Activated naive CD4-positive, alpha-beta T cell treated with anti-CD3 and anti-CD28 coated beads, Interleukin-2, amount 50 U/mL, for 24 hours (primary cell): ENCODE data around the gene MPIG6B.
"Not testable (repeated sequence)": the region's sequence is repeated elsewhere in the genome, so short reads cannot be mapped to it uniquely, and the experiment has no call there.

Source experiments
- H3K27ac Mint-ChIP-seq: one replicate; pipeline ENCODE4 v1.8.0; 2021; ENCODE audit warnings: mild to moderate bottlenecking, mixed read lengths
- H3K27me3 Mint-ChIP-seq: one replicate; pipeline ENCODE4 v1.8.0; 2021; ENCODE audit warnings: mixed read lengths
- H3K36me3 Mint-ChIP-seq: one replicate; pipeline ENCODE4 v1.8.0; 2021; ENCODE audit warnings: mixed read lengths
- H3K4me1 Mint-ChIP-seq: one replicate; pipeline ENCODE4 v1.8.0; 2021; ENCODE audit warnings: mixed read lengths
- H3K4me3 Mint-ChIP-seq: one replicate; pipeline ENCODE4 v1.8.0; 2021; ENCODE audit warnings: mild to moderate bottlenecking, mixed read lengths
- H3K9me3 Mint-ChIP-seq: one replicate; pipeline ENCODE4 v1.8.0; 2021; ENCODE audit warnings: mixed read lengths

The MPIG6B gene

GRCh38 chr6:31691564-31692108 lies 31.5 kb upstream of the MPIG6B start:
- no peaks in the 10 kb centered on the region for H3K9me3 Mint-ChIP-seq
- H3K4me1 Mint-ChIP-seq: no peaks in the 10 kb centered on the region
- H3K36me3 Mint-ChIP-seq: peaks cover 4% of the 10 kb centered on the region
- no peaks in the 10 kb centered on the region for H3K27me3 Mint-ChIP-seq
- no peak overlapping the region for H3K27ac Mint-ChIP-seq
- H3K4me3 Mint-ChIP-seq: no peak overlapping the region

GRCh38 chr6:31692353-31692752 lies 30.8 kb upstream of the MPIG6B start:
- H3K36me3 Mint-ChIP-seq: peaks cover 4% of the 10 kb centered on the region
- H3K4me3 Mint-ChIP-seq: no peak overlapping the region
- no peak overlapping the region for H3K27ac Mint-ChIP-seq
- peaks cover 3% of the 10 kb centered on the region for H3K4me1 Mint-ChIP-seq
- no peaks in the 10 kb centered on the region for H3K9me3 Mint-ChIP-seq
- no peaks in the 10 kb centered on the region for H3K27me3 Mint-ChIP-seq

GRCh38 chr6:31692886-31693285 lies 30.3 kb upstream of the MPIG6B start:
- Mint-ChIP-seq H3K9me3 (no peaks in the 10 kb centered on the region), H3K27ac (no peak overlapping the region), H3K4me3 (no peak overlapping the region), H3K27me3 (no peaks in the 10 kb centered on the region), H3K4me1 (peaks cover 8% of the 10 kb centered on the region), H3K36me3 (peaks cover 3% of the 10 kb centered on the region)

- H3K27ac Mint-ChIP-seq: no peak overlapping the region
- no peaks in the 10 kb centered on the region for H3K9me3 Mint-ChIP-seq
- H3K36me3 Mint-ChIP-seq: peaks cover 4% of the 10 kb centered on the region
- peaks cover 12% of the 10 kb centered on the region for H3K4me1 Mint-ChIP-seq
- no peak overlapping the region for H3K4me3 Mint-ChIP-seq
- no peaks in the 10 kb centered on the region for H3K27me3 Mint-ChIP-seq
Observed at GRCh38 chr6:31693535-31693934, 29.6 kb upstream of the MPIG6B start.

GRCh38 chr6:31697555-31697954 lies 25.6 kb upstream of the MPIG6B start:
- H3K4me1 Mint-ChIP-seq: peaks cover 32% of the 10 kb centered on the region
- H3K27ac Mint-ChIP-seq: peak overlapping the region; percentile 13
- no peaks in the 10 kb centered on the region for H3K27me3 Mint-ChIP-seq
- H3K36me3 Mint-ChIP-seq: peaks cover 2% of the 10 kb centered on the region
- no peak overlapping the region for H3K4me3 Mint-ChIP-seq
- no peaks in the 10 kb centered on the region for H3K9me3 Mint-ChIP-seq

GRCh38 chr6:31700740-31701401 lies 22.3 kb upstream of the MPIG6B start:
- Mint-ChIP-seq H3K9me3 (no peaks in the 10 kb centered on the region), H3K27ac (peak overlapping the region; percentile 12), H3K4me3 (peak overlapping the region; percentile 31), H3K4me1 (peaks cover 36% of the 10 kb centered on the region), H3K36me3 (peaks cover 1% of the 10 kb centered on the region), H3K27me3 (no peaks in the 10 kb centered on the region)

- Mint-ChIP-seq H3K4me3 (peak overlapping the region; percentile 99), H3K36me3 (peaks cover 1% of the 10 kb centered on the region), H3K27me3 (no peaks in the 10 kb centered on the region), H3K27ac (peak overlapping the region; percentile 99), H3K9me3 (no peaks in the 10 kb centered on the region), H3K4me1 (peaks cover 36% of the 10 kb centered on the region)
Observed at GRCh38 chr6:31701666-31702404, 21.3 kb upstream of the MPIG6B start.

- no peaks in the 10 kb centered on the region for H3K27me3 Mint-ChIP-seq
- peak overlapping the region; percentile 99 for H3K27ac Mint-ChIP-seq
- peaks cover 1% of the 10 kb centered on the region for H3K36me3 Mint-ChIP-seq
- peak overlapping the region; percentile 99 for H3K4me3 Mint-ChIP-seq
- H3K4me1 Mint-ChIP-seq: peaks cover 33% of the 10 kb centered on the region
- H3K9me3 Mint-ChIP-seq: no peaks in the 10 kb centered on the region
Observed at GRCh38 chr6:31702405-31702818, 20.8 kb upstream of the MPIG6B start.

GRCh38 chr6:31702819-31703716 lies 20.1 kb upstream of the MPIG6B start, which contains the start of gene ABHD16A:
Gene ABHD16A, minus strand, starts transcription at chr6:31703324. Its CDS starts 43 bp downstream, at chr6:31703281.
- H3K27me3 Mint-ChIP-seq: no peaks in the 10 kb centered on the region
- peaks cover under 1% of the 10 kb centered on the region for H3K36me3 Mint-ChIP-seq
- H3K4me3 Mint-ChIP-seq: peak within 1 kb of the TSS; percentile 99
- no peaks in the 10 kb centered on the region for H3K9me3 Mint-ChIP-seq
- peaks cover 26% of the 10 kb centered on the region for H3K4me1 Mint-ChIP-seq
- H3K27ac Mint-ChIP-seq: peak within 1 kb of the TSS; percentile 99

- Mint-ChIP-seq H3K36me3 (no peaks in the 10 kb centered on the region), H3K4me3 (no peak overlapping the region), H3K27me3 (no peaks in the 10 kb centered on the region), H3K4me1 (peaks cover 23% of the 10 kb centered on the region), H3K9me3 (no peaks in the 10 kb centered on the region), H3K27ac (no peak overlapping the region)
Observed at GRCh38 chr6:31705931-31706330, 17.2 kb upstream of the MPIG6B start.

GRCh38 chr6:31706599-31706998 lies 16.6 kb upstream of the MPIG6B start, which contains the start of gene LY6G6F:
Gene LY6G6F, plus strand, starts transcription at chr6:31706866. Its CDS starts 41 bp downstream, at chr6:31706907.
- Mint-ChIP-seq H3K9me3 (no peaks in the 10 kb centered on the region), H3K27me3 (no peaks in the 10 kb centered on the region), H3K27ac (peak within 1 kb of the TSS; percentile 30)

GRCh38 chr6:31707701-31708100 lies 15.5 kb upstream of the MPIG6B start:
- H3K36me3 Mint-ChIP-seq: no peaks in the 10 kb centered on the region

More at GRCh38 chr6:31706599-31706998, 16.6 kb upstream of the MPIG6B start, which contains the start of gene LY6G6F:
- no peaks in the 10 kb centered on the region for H3K36me3 Mint-ChIP-seq
- H3K4me3 Mint-ChIP-seq: no peak within 1 kb of the TSS
- H3K4me1 Mint-ChIP-seq: peaks cover 22% of the 10 kb centered on the region

GRCh38 chr6:31708224-31708623 lies 14.9 kb upstream of the MPIG6B start:
- peaks cover 17% of the 10 kb centered on the region for H3K4me1 Mint-ChIP-seq
- no peaks in the 10 kb centered on the region for H3K27me3 Mint-ChIP-seq
- H3K36me3 Mint-ChIP-seq: no peaks in the 10 kb centered on the region
- H3K4me3 Mint-ChIP-seq: no peak overlapping the region
- H3K27ac Mint-ChIP-seq: no peak overlapping the region
- no peaks in the 10 kb centered on the region for H3K9me3 Mint-ChIP-seq

More at GRCh38 chr6:31707701-31708100, 15.5 kb upstream of the MPIG6B start:
- Mint-ChIP-seq H3K27ac (no peak overlapping the region), H3K9me3 (no peaks in the 10 kb centered on the region), H3K4me1 (peaks cover 18% of the 10 kb centered on the region), H3K27me3 (no peaks in the 10 kb centered on the region), H3K4me3 (no peak overlapping the region)

- not testable (repeated sequence) for H3K27ac Mint-ChIP-seq, H3K27me3 Mint-ChIP-seq, H3K9me3 Mint-ChIP-seq, H3K4me3 Mint-ChIP-seq, H3K36me3 Mint-ChIP-seq
- H3K4me1 Mint-ChIP-seq: peaks cover 18% of the 10 kb centered on the region
Observed at GRCh38 chr6:31709157-31709556, 14.0 kb upstream of the MPIG6B start.

GRCh38 chr6:31710523-31711219 lies 12.5 kb upstream of the MPIG6B start:
- Mint-ChIP-seq H3K27ac (no peak overlapping the region), H3K9me3 (no peaks in the 10 kb centered on the region), H3K4me3 (no peak overlapping the region), H3K36me3 (no peaks in the 10 kb centered on the region), H3K27me3 (no peaks in the 10 kb centered on the region), H3K4me1 (peaks cover 19% of the 10 kb centered on the region)
